ENCODE results near the gene SNAPC4. TPM values are rescaled to one million over a fixed set of nuclear protein-coding genes. Genes with fewer than 3 reads are reported as not detected.
"Not testable (repeated sequence)": the region's sequence is repeated elsewhere in the genome, so short reads cannot be mapped to it uniquely, and the experiment has no call there.

The SNAPC4 gene
- polyA plus RNA-seq, 3 donors from 2014 or later: 0.40 to 2.0 (median 1.0) TPM

- peak overlapping the region in 1 of 6 donors; percentile 48 for H3K27ac Mint-ChIP-seq
- not testable (repeated sequence) for DNase-seq; H3K36me3 Mint-ChIP-seq; H3K27me3 Mint-ChIP-seq (ENCODE audit: low read depth in 3 of 3); H3K9me3 Mint-ChIP-seq; H3K4me3 Mint-ChIP-seq; H3K4me1 Mint-ChIP-seq
Measured at GRCh38 chr9:136425367-136425766, 25.4 kb upstream of the SNAPC4 start.

GRCh38 chr9:136424750-136425362, 24.9 kb upstream of the SNAPC4 start:
- no peaks in the 10 kb centered on the region for H3K4me1 Mint-ChIP-seq
- H3K4me3 Mint-ChIP-seq: no peak overlapping the region
- H3K27me3 Mint-ChIP-seq (ENCODE audit: low read depth in 3 of 3): peaks cover 0 to 2% (median 0%) of the 10 kb centered on the region in 3 donors
- H3K36me3 Mint-ChIP-seq: peaks cover 0 to 3% (median 0%) of the 10 kb centered on the region in 3 donors
- H3K9me3 Mint-ChIP-seq: no peaks in the 10 kb centered on the region
- DNase-seq: no peak
- H3K27ac Mint-ChIP-seq: peak overlapping the region in 1 of 6 donors; percentile 48

- Mint-ChIP-seq H3K27ac (no peak overlapping the region), H3K36me3 (peaks cover 0 to 6% (median 0%) of the 10 kb centered on the region in 3 donors), H3K27me3 (ENCODE audit: low read depth in 3 of 3) (peaks cover 0 to 2% (median 0%) of the 10 kb centered on the region in 3 donors), H3K4me1 (no peaks in the 10 kb centered on the region), H3K4me3 (no peak overlapping the region), H3K9me3 (no peaks in the 10 kb centered on the region)
- DNase-seq: no peak
Measured at GRCh38 chr9:136423432-136424146, 23.6 kb upstream of the SNAPC4 start.

GRCh38 chr9:136422876-136423275, 22.9 kb upstream of the SNAPC4 start:
- peaks cover 0 to 2% (median 0%) of the 10 kb centered on the region in 3 donors for H3K27me3 Mint-ChIP-seq (ENCODE audit: low read depth in 3 of 3)
- H3K36me3 Mint-ChIP-seq: peaks cover 0 to 8% (median 0%) of the 10 kb centered on the region in 3 donors
- H3K4me3 Mint-ChIP-seq: no peak overlapping the region
- H3K27ac Mint-ChIP-seq: no peak overlapping the region
- H3K4me1 Mint-ChIP-seq: no peaks in the 10 kb centered on the region
- DNase-seq: no peak
- H3K9me3 Mint-ChIP-seq: no peaks in the 10 kb centered on the region

GRCh38 chr9:136421791-136422190, 21.8 kb upstream of the SNAPC4 start:
- no peak overlapping the region for H3K4me3 Mint-ChIP-seq
- peaks cover 0 to 2% (median 0%) of the 10 kb centered on the region in 3 donors for H3K27me3 Mint-ChIP-seq (ENCODE audit: low read depth in 3 of 3)
- no peak overlapping the region for H3K27ac Mint-ChIP-seq
- H3K9me3 Mint-ChIP-seq: no peaks in the 10 kb centered on the region
- DNase-seq: no peak
- H3K36me3 Mint-ChIP-seq: peaks cover 0 to 15% (median 3%) of the 10 kb centered on the region in 3 donors
- H3K4me1 Mint-ChIP-seq: no peaks in the 10 kb centered on the region

GRCh38 chr9:136419092-136419420, 19.1 kb upstream of the SNAPC4 start:
- Mint-ChIP-seq H3K36me3 (peaks cover 0 to 25% (median 8%) of the 10 kb centered on the region in 3 donors), H3K27me3 (ENCODE audit: low read depth in 3 of 3) (peaks cover 0 to 5% (median 0%) of the 10 kb centered on the region in 3 donors), H3K9me3 (peaks cover 0 to 2% (median 0%) of the 10 kb centered on the region in 6 donors), H3K27ac (no peak overlapping the region), H3K4me1 (no peaks in the 10 kb centered on the region), H3K4me3 (no peak overlapping the region)
- no peak for DNase-seq

- Mint-ChIP-seq H3K9me3 (peaks cover 0 to 2% (median 0%) of the 10 kb centered on the region in 6 donors), H3K27ac (peak overlapping the region in 1 of 6 donors; percentile 46), H3K4me3 (no peak overlapping the region), H3K4me1 (peaks cover 0 to 2% of the 10 kb centered on the region in 2 donors), H3K36me3 (peaks cover 0 to 25% (median 11%) of the 10 kb centered on the region in 3 donors), H3K27me3 (ENCODE audit: low read depth in 3 of 3) (peaks cover 0 to 3% (median 0%) of the 10 kb centered on the region in 3 donors)
- DNase-seq: no peak
Measured at GRCh38 chr9:136418182-136419091, 18.5 kb upstream of the SNAPC4 start.

- DNase-seq: no peak
- Mint-ChIP-seq H3K27ac (no peak overlapping the region), H3K4me3 (no peak overlapping the region), H3K36me3 (peaks cover 2 to 22% (median 11%) of the 10 kb centered on the region in 3 donors), H3K27me3 (ENCODE audit: low read depth in 3 of 3) (peaks cover 0 to 3% (median under 1%) of the 10 kb centered on the region in 3 donors), H3K9me3 (peaks cover 0 to 2% (median 0%) of the 10 kb centered on the region in 6 donors), H3K4me1 (peaks cover 4 to 6% of the 10 kb centered on the region in 2 donors)
Measured at GRCh38 chr9:136416914-136417313, 16.9 kb upstream of the SNAPC4 start.

GRCh38 chr9:136416427-136416826, 16.5 kb upstream of the SNAPC4 start:
- Mint-ChIP-seq H3K27ac (no peak overlapping the region), H3K36me3 (peaks cover 2 to 22% (median 11%) of the 10 kb centered on the region in 3 donors), H3K9me3 (peaks cover 0 to 2% (median 0%) of the 10 kb centered on the region in 6 donors), H3K4me1 (peaks cover 9 to 10% of the 10 kb centered on the region in 2 donors), H3K27me3 (ENCODE audit: low read depth in 3 of 3) (peaks cover 0 to 3% (median 2%) of the 10 kb centered on the region in 3 donors), H3K4me3 (no peak overlapping the region)
- DNase-seq: no peak

- DNase-seq: no peak
Measured at GRCh38 chr9:136412962-136413361, 13.0 kb upstream of the SNAPC4 start.

GRCh38 chr9:136411378-136411777, 11.4 kb upstream of the SNAPC4 start:
- peak overlapping the region; percentile 84 to 92 (median 88) for H3K27ac Mint-ChIP-seq
- H3K9me3 Mint-ChIP-seq: peaks cover 0 to 2% (median 0%) of the 10 kb centered on the region in 6 donors
- peaks cover 3 to 17% (median 9%) of the 10 kb centered on the region in 3 donors for H3K27me3 Mint-ChIP-seq (ENCODE audit: low read depth in 3 of 3)
- peak overlapping the region; percentile 83 to 91 (median 88) for H3K4me3 Mint-ChIP-seq
- no peak for DNase-seq
- peaks cover 4 to 9% (median 8%) of the 10 kb centered on the region in 3 donors for H3K36me3 Mint-ChIP-seq
- H3K4me1 Mint-ChIP-seq: peaks cover 30 to 33% of the 10 kb centered on the region in 2 donors

More at GRCh38 chr9:136412962-136413361, 13.0 kb upstream of the SNAPC4 start:
- Mint-ChIP-seq H3K4me1 (peaks cover 30 to 33% of the 10 kb centered on the region in 2 donors), H3K36me3 (peaks cover 2 to 17% (median 11%) of the 10 kb centered on the region in 3 donors), H3K4me3 (no peak overlapping the region), H3K9me3 (peaks cover 0 to 2% (median 0%) of the 10 kb centered on the region in 6 donors), H3K27ac (no peak overlapping the region), H3K27me3 (ENCODE audit: low read depth in 3 of 3) (peaks cover 3 to 17% (median 9%) of the 10 kb centered on the region in 3 donors)

GRCh38 chr9:136410500-136411287, 10.7 kb upstream of the SNAPC4 start, which contains the start of the genes ENTR1 and PMPCA:
TSS of gene ENTR1 (minus strand) at chr9:136410614. CDS start at chr9:136410397, 217 bp downstream.
TSS of gene PMPCA (plus strand) at chr9:136410658. CDS start at chr9:136410669, 11 bp downstream.
- H3K36me3 Mint-ChIP-seq: peaks cover 4 to 9% (median 8%) of the 10 kb centered on the region in 3 donors
- peaks cover 0 to 2% (median 0%) of the 10 kb centered on the region in 6 donors for H3K9me3 Mint-ChIP-seq
- H3K4me3 Mint-ChIP-seq: peak within 1 kb of the TSS; percentile 84 to 91 (median 88)
- peak within 1 kb of the TSS; percentile 84 to 92 (median 88) for H3K27ac Mint-ChIP-seq
- peaks cover 3 to 14% (median 9%) of the 10 kb centered on the region in 3 donors for H3K27me3 Mint-ChIP-seq (ENCODE audit: low read depth in 3 of 3)
- peak; percentile 93 for DNase-seq
- peaks cover 30 to 33% of the 10 kb centered on the region in 2 donors for H3K4me1 Mint-ChIP-seq

Data from immature natural killer cell (primary cell).